Naive thymus-derived CD8-positive, alpha-beta T cell (primary cell): ENCODE data around the gene CLASRP. TPM values are rescaled to one million over a fixed set of nuclear protein-coding genes. Genes with fewer than 3 reads are reported as not detected.

ENCODE experiments used
- ATAC-seq, 2 donors: fragments of 150-1000 bp; cut with Tn5 transposase in 1 of 2; sonication (Bioruptor Pico), chemical (Tn5 transposase) in 1 of 2; 1 replicate in 1 of 2; 2 replicates in 1 of 2; pipeline ENCODE4 v1.10.0; 2021; ENCODE audit warnings: mild to moderate bottlenecking in 2 of 2, moderate library complexity in 2 of 2
- POLR2A ChIA-PET: fragments of 350-600 bp; sonication (Branson Sonifier 250); formaldehyde crosslinking; loops from one replicate; lab custom pipeline; 2021; ENCODE audit warnings: antibody characterized with exemption; lab: Charles Lee
- DNase-seq, 10 donors: peaks; one replicate each; pipeline versions ENCODE4 v3.0.0 to v3.0.0-alpha.2; 2020 to 2022
- H3K27ac Mint-ChIP-seq, 10 donors: one replicate each; pipeline ENCODE4 v1.8.0; 2020 to 2022; ENCODE audit warnings: mild to moderate bottlenecking in 10 of 10, mixed read lengths in 10 of 10, moderate library complexity in 4 of 10, inconsistent platforms in 1 of 10
- H3K27me3 Mint-ChIP-seq, 5 donors: one replicate each; pipeline ENCODE4 v1.8.0; 2021 to 2022; ENCODE audit warnings: mixed read lengths in 5 of 5
- H3K36me3 Mint-ChIP-seq, 3 donors: one replicate each; pipeline ENCODE4 v1.8.0; 2020 to 2022; ENCODE audit warnings: mixed read lengths in 3 of 3, mild to moderate bottlenecking in 2 of 3, inconsistent platforms in 1 of 3
- H3K4me1 Mint-ChIP-seq, 4 donors: one replicate each; pipeline ENCODE4 v1.8.0; 2021 to 2022; ENCODE audit warnings: mixed read lengths in 4 of 4
- H3K4me3 Mint-ChIP-seq, 10 donors: one replicate each; pipeline ENCODE4 v1.8.0; 2020 to 2022; ENCODE audit warnings: mild to moderate bottlenecking in 10 of 10, mixed read lengths in 10 of 10, moderate library complexity in 6 of 10, inconsistent platforms in 1 of 10
- H3K9me3 Mint-ChIP-seq, 9 donors: one replicate each; pipeline ENCODE4 v1.8.0; 2020 to 2022; ENCODE audit warnings: mixed read lengths in 9 of 9, mild to moderate bottlenecking in 3 of 9, inconsistent platforms in 1 of 9, moderate library complexity in 1 of 9
- polyA plus RNA-seq, 3 donors: library from polyadenylated mRNA; unstranded; fragments of 300-500 nt; fragmentation: Illumina TruSeq; gene quantifications; one replicate each; pipeline ENCODE4 v1.2.3, GENCODE V29; 2021
- total RNA-seq, 8 experiments: library from RNA in 2 of 8; stranded (reverse) in 2 of 8; gene quantifications; one replicate each; pipeline ENCODE4 v1.2.3 and lab custom pipeline; 2021 to 2026

CLASRP gene
- total and polyA plus RNA-seq, 5 experiments from 2014 or later = 2.0 to 150 (median 6.7) TPM

DNA sequence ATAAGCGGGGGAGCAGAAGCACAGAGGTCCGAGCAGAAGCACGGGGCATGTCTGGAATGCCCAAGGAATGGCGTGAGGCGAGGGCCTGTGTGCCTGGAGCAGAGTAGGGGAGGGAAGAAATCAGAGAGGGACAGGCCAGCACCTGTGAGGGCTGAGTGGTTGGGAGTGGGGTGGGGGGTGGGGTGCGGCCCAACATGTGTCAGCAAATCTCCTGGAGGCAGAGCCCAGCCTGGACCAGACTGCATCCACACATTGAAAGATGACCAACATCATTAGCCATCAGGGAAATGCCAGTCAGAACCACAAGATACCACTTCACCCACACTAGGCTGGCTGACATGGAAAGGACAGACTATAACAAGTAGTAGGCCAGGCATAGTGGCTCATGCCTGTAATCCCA, 11.2 kb downstream of the CLASRP start:
- Mint-ChIP-seq H3K27me3 (no peaks in the 10 kb centered on the region), H3K27ac (peak overlapping the region in 6 of 10 donors; percentile 22 to 80 (median 61)), H3K4me1 (peaks cover 27 to 62% (median 46%) of the 10 kb centered on the region in 4 donors), H3K4me3 (no peak overlapping the region), H3K9me3 (no peaks in the 10 kb centered on the region), H3K36me3 (peaks cover 0 to 75% (median 3%) of the 10 kb centered on the region in 3 donors)
- ATAC-seq = no peak
- POLR2A ChIA-PET = no interaction called here
- no peak for DNase-seq

DNA sequence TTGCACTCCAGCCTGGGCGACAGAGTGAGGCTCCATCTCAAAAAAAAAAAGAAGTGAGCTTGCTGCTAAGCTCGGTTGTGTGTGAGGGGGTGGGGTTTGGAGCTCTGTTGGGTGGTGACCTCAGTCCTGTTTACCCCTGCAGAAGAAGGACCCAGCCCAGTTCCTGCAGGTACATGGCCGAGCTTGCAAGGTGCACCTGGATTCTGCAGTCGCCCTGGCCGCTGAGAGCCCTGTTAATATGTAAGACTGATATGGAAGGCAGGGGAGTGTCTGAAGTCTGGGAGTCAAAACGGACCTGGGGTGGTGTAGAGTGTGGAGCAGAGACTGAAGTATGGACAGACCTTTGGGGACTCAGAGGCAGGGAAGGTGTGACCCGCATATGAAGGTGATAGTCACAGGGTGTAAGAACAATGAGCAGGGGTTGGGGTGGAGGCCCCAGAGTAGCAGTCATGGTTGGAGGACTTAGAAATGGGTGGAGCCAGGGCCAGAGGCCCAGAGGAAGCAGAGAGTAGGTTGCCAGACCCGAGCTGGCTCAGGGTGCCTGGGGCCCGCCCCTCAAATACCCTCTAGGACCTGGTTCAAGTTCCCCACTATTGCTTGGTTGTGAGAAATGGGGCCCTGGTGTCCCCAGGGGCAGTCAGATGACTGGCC, 13.2 kb downstream of the CLASRP start:
- DNase-seq = no peak
- peak overlapping the region in 2 of 10 donors; percentile 4 to 71 for H3K4me3 Mint-ChIP-seq
- H3K27ac Mint-ChIP-seq = peak overlapping the region in 5 of 10 donors; percentile 33 to 90 (median 72)
- H3K27me3 Mint-ChIP-seq = no peaks in the 10 kb centered on the region
- POLR2A ChIA-PET = interaction anchor here (1.8 kb wide), 1 partner anchor 13 kb away, joined by 5 read pairs; the partner anchor contains the start of gene CLASRP
- peaks cover 0 to 71% (median 3%) of the 10 kb centered on the region in 3 donors for H3K36me3 Mint-ChIP-seq
- H3K4me1 Mint-ChIP-seq = peaks cover 14 to 43% (median 26%) of the 10 kb centered on the region in 4 donors
- no peak for ATAC-seq
- no peaks in the 10 kb centered on the region for H3K9me3 Mint-ChIP-seq

DNA sequence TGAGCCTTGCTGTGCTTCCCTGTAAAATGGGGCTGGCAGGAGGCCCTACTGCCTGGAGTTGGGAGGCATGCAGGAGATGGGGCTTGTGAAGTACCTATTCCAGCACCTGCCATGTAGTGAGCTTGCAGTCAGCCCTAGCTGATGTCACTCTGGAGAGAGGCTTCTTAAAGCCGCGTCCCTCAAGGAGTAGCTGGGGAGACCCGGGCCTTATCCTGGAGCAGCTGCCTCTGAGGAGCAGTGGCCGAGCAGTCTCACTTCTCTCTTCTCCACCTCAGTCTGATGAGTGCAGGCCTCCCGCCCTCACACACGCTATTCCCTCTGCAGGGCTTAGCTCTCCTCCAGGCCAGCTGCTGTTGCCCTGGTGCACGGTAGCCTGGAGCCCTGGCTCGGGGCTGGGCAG, 18.0 kb downstream of the CLASRP start:
- ATAC-seq (no peak), DNase-seq (no peak)
- no peak overlapping the region for H3K4me3 Mint-ChIP-seq
- peak overlapping the region in 1 of 10 donors; percentile 25 for H3K27ac Mint-ChIP-seq
- peaks cover 11 to 18% (median 14%) of the 10 kb centered on the region in 4 donors for H3K4me1 Mint-ChIP-seq
- peaks cover 0 to 93% (median 12%) of the 10 kb centered on the region in 3 donors for H3K36me3 Mint-ChIP-seq
- H3K27me3 Mint-ChIP-seq = no peaks in the 10 kb centered on the region
- POLR2A ChIA-PET = interaction anchor here (0.6 kb wide), 1 partner anchor 78 kb away, joined by 4 read pairs; no protein-coding TSS in a partner anchor
- peaks cover 0 to 1% (median 0%) of the 10 kb centered on the region in 9 donors for H3K9me3 Mint-ChIP-seq

DNA sequence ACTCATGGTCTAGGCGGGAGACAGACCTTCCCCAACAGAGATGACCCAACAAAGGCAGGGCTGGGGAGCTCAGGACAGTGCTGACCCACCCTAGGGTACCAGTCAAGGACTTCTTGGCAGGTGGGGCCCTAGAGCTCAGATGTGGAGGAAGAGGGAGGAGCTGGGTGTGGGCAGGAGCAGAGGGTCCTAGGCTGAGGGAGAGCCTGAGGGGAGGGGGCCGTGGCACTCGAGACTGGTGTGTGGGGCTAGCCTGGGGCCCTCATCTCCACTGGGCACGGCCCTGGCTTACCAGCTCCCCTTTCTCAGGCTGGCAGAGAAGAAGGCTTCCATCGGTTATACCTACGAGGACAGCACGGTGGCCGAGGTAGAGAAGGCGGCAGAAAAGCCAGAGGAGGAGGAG, 18.6 kb downstream of the CLASRP start:
- ATAC-seq = no peak
- Mint-ChIP-seq H3K36me3 (peaks cover 0 to 93% (median 12%) of the 10 kb centered on the region in 3 donors), H3K9me3 (peaks cover 0 to 1% (median 0%) of the 10 kb centered on the region in 9 donors), H3K27ac (peak overlapping the region in 2 of 10 donors; percentile 24 to 25), H3K4me3 (peak overlapping the region in 2 of 10 donors; percentile 38 to 43), H3K4me1 (peaks cover 8 to 16% (median 12%) of the 10 kb centered on the region in 4 donors), H3K27me3 (no peaks in the 10 kb centered on the region)
- no peak for DNase-seq
- POLR2A ChIA-PET = interaction anchor here (0.6 kb wide), 1 partner anchor 79 kb away, joined by 4 read pairs; no protein-coding TSS in a partner anchor

DNA sequence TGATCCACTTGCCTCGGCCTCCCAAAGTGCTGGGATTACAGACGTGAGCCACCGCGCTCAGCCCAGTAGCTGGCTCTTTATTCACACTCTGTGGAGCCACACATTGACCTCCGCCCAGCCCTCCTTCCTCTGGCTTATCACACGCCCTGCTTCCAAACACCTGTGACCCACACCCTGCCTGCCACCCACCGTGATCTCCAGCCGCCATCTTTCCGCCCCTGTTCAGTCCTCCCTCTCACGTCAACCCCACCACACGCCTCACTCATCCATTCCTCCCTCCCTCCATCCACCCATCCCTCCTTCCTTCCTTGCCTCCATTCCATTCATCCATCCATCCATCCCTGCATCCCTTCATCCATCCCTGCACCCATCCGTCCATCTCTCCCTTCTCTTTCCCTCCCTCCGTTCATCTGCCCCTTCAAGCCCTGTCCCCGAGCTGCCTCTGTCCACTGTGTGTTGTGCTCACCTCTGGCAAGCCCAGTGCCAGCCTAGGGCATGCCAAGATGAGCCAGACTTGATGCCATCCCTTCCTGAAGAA, 19.8 kb downstream of the CLASRP start:
- H3K27ac Mint-ChIP-seq = peak overlapping the region in 3 of 10 donors; percentile 12 to 94 (median 88)
- H3K9me3 Mint-ChIP-seq = peaks cover 0 to 1% (median 0%) of the 10 kb centered on the region in 9 donors
- no peak for DNase-seq
- H3K36me3 Mint-ChIP-seq = peaks cover 0 to 94% (median 14%) of the 10 kb centered on the region in 3 donors
- H3K27me3 Mint-ChIP-seq = no peaks in the 10 kb centered on the region
- H3K4me1 Mint-ChIP-seq = peaks cover 7 to 16% (median 9%) of the 10 kb centered on the region in 4 donors
- no peak overlapping the region for H3K4me3 Mint-ChIP-seq
- POLR2A ChIA-PET = no interaction called here
- ATAC-seq = no peak

DNA sequence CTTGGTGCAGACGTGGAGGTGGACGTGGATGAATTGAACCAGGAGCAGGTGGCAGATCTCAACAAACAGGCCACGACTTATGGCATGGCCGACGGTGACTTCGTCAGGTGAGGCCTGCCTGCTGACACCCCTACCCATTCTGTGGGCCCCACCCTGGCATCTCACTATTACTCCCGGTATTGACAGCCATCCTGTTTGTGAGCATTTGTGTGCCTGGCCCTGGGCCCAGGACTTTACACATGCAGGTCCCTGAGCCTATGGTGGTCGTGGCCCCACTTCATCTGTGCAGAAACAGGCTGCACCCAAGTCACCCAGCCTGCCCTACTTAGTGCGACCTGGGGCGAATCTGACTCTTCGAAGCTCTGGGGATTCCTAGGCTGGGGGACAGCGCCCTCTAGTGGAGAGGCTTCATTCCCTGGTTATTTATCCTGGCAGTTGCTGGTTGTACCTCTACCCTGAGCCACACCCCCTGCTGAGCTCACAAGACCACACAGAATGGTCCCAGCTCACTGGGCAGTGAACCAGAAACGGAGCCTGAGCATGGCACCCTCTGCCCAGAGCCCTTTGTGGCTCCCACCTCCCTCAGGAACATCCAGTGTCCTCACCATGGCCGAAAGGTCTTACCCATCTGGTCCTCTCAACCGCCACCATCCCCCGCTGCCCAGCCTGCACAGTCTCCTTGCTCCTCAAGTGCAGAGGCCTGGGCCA, 20.6 kb downstream of the CLASRP start:
- ATAC-seq (peak; percentile 91 to 95), DNase-seq (peak; percentile 67 to 88 (median 80))
- H3K27me3 Mint-ChIP-seq = no peaks in the 10 kb centered on the region
- peaks cover 0 to 89% (median 13%) of the 10 kb centered on the region in 3 donors for H3K36me3 Mint-ChIP-seq
- H3K9me3 Mint-ChIP-seq = peaks cover 0 to 1% (median 0%) of the 10 kb centered on the region in 9 donors
- no peak overlapping the region for H3K4me3 Mint-ChIP-seq
- POLR2A ChIA-PET = interaction anchor here (0.5 to 1.2 kb wide), 3 partner anchors 9 to 21 kb away, joined by 3 to 5 read pairs (median 3); partner anchors contain the start of gene CLASRP
- peaks cover 7 to 16% (median 9%) of the 10 kb centered on the region in 4 donors for H3K4me1 Mint-ChIP-seq
- H3K27ac Mint-ChIP-seq = peak overlapping the region in 7 of 10 donors; percentile 35 to 94 (median 80)

DNA sequence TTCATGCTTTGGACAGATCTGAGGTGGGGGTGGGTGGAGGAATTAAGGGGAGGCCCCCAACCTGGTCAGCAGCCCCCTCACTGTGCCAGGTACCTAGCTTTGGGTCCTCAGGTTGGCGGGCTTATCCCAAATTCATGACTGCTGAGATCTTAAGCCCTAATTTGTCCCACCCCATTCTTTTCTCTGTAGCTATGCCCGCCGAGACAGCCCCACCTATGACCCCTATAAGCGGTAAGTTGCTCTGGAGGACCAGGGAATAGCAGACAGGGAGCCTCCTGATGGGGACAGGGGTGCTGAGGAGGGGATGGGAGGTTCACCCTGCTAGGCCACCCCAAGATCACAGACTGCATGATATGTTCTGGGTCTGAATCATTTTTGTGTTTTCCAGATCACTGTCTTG, 23.1 kb downstream of the CLASRP start:
- no peak for ATAC-seq

DNA sequence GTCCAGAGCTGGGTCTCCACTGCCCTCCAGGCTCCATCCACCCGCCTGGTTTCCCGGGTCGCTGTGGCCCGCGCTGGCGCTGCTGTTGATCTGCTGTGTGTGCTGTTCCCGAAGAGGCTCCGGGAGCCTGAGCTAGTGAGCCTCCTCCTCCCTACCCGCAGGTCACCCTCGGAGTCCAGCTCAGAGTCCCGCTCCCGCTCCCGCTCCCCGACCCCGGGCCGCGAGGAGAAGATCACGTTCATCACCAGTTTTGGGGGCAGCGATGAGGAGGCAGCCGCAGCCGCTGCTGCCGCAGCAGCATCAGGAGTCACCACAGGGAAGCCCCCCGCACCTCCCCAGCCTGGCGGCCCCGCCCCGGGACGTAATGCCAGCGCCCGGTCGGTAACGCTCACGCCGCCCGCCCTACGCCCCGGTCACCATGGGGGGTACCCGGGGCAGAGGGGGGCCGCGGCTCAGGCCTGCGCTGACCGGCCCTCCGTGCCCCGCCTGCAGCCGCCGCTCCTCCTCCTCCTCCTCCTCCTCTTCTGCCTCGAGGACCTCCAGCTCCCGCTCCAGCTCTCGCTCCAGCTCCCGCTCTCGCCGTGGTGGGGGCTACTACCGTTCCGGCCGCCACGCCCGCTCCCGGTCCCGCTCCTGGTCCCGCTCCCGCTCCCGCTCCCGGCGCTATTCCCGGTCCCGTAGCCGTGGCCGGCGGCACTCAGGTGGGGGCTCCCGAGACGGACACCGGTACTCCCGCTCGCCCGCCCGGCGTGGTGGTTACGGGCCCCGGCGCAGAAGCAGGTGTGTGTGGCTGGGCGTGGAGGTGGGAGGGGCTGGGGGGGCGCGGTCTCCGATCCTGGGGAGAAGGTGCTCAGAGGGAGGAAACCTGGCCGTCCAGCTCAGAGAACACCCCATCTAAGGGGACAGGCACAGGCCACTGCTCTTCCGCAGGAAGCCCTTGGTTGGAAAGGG, 25.3 kb downstream of the CLASRP start:
- DNase-seq (no peak), ATAC-seq (no peak)
- peaks cover 5 to 10% (median 5%) of the 10 kb centered on the region in 4 donors for H3K4me1 Mint-ChIP-seq
- peaks cover 0 to 75% (median 12%) of the 10 kb centered on the region in 3 donors for H3K36me3 Mint-ChIP-seq
- H3K4me3 Mint-ChIP-seq = no peak overlapping the region
- H3K27me3 Mint-ChIP-seq = no peaks in the 10 kb centered on the region
- H3K9me3 Mint-ChIP-seq = no peaks in the 10 kb centered on the region
- H3K27ac Mint-ChIP-seq = peak overlapping the region in 1 of 10 donors; percentile 3
- POLR2A ChIA-PET = interaction anchor here (1.1 to 1.4 kb wide), 3 partner anchors 10 to 26 kb away, joined by 3 to 4 read pairs (median 4); no protein-coding TSS in a partner anchor

More for the DNA sequence above, 23.1 kb downstream of the CLASRP start:
- Mint-ChIP-seq H3K9me3 (peaks cover 0 to 1% (median 0%) of the 10 kb centered on the region in 9 donors), H3K27me3 (no peaks in the 10 kb centered on the region), H3K4me3 (no peak overlapping the region), H3K36me3 (peaks cover 0 to 82% (median 13%) of the 10 kb centered on the region in 3 donors), H3K4me1 (peaks cover 7 to 16% (median 9%) of the 10 kb centered on the region in 4 donors), H3K27ac (no peak overlapping the region)
- DNase-seq = no peak
- POLR2A ChIA-PET = interaction anchor here (0.5 kb wide), 1 partner anchor 23 kb away, joined by 5 read pairs; no protein-coding TSS in a partner anchor

DNA sequence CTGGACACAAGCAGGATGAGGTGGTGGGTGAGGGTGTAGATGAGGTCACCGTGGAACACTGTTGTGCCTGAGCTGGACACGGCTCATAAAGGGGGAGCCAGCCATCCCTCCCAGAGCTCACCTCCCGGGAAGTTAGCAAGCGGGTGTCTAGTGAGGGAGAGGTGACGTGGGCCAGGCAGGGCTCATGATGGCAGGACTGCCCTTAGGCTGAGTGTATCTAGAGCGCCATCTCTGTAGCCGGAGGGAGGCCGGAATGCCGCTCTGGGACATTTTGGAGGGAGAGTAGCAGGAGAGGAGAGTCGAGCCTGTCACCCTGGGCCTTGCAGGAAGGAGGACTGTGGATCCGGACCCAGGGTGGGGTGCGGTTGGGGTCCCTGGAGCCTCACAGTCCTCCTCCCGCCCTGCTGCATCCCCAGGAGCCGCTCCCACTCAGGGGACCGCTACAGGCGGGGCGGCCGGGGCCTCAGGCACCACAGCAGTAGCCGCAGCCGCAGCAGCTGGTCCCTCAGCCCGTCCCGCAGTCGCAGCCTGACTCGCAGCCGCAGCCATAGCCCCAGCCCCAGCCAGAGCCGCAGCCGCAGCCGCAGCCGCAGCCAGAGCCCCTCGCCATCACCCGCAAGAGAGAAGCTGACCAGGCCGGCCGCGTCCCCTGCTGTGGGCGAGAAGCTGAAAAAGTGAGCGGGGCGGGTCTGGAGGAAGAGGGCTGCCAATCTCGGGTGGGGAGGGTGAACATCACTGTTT, 28.2 kb downstream of the CLASRP start:
- no peak overlapping the region for H3K4me3 Mint-ChIP-seq
- peaks cover 0 to 63% (median 7%) of the 10 kb centered on the region in 3 donors for H3K36me3 Mint-ChIP-seq
- ATAC-seq (no peak), DNase-seq (no peak)
- H3K4me1 Mint-ChIP-seq = peaks cover 0 to 2% (median 0%) of the 10 kb centered on the region in 4 donors
- POLR2A ChIA-PET = interaction anchor here (1.0 to 1.3 kb wide), 3 partner anchors 7 to 25 kb away, joined by 3 read pairs; partner anchors contain the start of gene GEMIN7
- H3K9me3 Mint-ChIP-seq = no peaks in the 10 kb centered on the region
- H3K27me3 Mint-ChIP-seq = no peaks in the 10 kb centered on the region
- H3K27ac Mint-ChIP-seq = peak overlapping the region in 3 of 10 donors; percentile 33 to 69 (median 40)

DNA sequence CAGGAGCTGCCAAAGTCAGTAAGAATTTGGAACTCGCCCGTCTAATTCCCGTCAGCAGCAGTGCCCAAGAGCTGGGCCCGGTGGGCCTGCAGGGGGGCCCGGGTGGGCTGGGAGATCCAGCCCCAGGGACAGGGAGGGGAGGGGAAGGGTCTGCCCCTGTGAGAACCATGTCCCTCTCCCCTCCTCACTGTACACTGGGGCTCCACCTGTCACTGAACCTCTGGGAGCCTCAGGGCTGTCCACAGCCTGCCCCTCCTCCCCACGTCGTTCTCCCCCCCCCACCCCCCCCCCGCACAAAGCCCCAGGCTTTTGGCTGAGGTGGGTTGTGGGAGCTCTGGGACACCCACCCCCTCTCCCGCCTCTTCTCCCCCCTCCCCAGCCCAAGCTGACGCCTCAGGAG, 29.2 kb downstream of the CLASRP start:
- H3K4me3 Mint-ChIP-seq = no peak overlapping the region
- no peak overlapping the region for H3K27ac Mint-ChIP-seq
- H3K27me3 Mint-ChIP-seq = no peaks in the 10 kb centered on the region
- H3K4me1 Mint-ChIP-seq = peaks cover 0 to 2% (median 0%) of the 10 kb centered on the region in 4 donors
- DNase-seq = no peak
- H3K9me3 Mint-ChIP-seq = no peaks in the 10 kb centered on the region
- POLR2A ChIA-PET = interaction anchor here (1.0 to 1.3 kb wide), 3 partner anchors 8 to 24 kb away, joined by 3 read pairs; partner anchors contain the start of gene GEMIN7
- peaks cover 0 to 54% (median 4%) of the 10 kb centered on the region in 3 donors for H3K36me3 Mint-ChIP-seq
- ATAC-seq = no peak

DNA sequence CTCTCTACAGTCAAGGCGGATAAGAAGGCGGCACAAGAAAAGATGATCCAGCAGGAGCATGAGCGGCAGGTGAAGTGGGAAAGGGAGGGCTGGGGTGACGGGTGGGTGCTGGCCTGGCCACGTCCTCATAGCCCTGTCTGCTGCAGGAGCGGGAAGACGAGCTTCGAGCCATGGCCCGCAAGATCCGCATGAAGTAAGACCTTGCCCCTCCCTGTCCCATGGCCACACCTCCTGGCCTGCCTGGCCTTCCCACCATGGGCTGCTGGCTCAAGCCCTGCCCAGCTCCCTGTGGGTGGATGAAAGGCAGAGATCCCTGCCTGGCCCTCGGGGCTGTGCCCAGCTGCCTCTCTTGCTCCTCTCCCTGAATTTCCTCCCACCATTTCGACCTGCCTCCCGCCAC, 30.2 kb downstream of the CLASRP start:
- Mint-ChIP-seq H3K27ac (peak overlapping the region in 2 of 10 donors; percentile 6 to 64), H3K27me3 (no peaks in the 10 kb centered on the region), H3K9me3 (no peaks in the 10 kb centered on the region), H3K4me3 (no peak overlapping the region), H3K4me1 (peaks cover 0 to 2% (median 0%) of the 10 kb centered on the region in 4 donors), H3K36me3 (peaks cover 0 to 45% (median 4%) of the 10 kb centered on the region in 3 donors)
- no peak for ATAC-seq
- POLR2A ChIA-PET = no interaction called here
- DNase-seq = no peak
